Activated CD8-positive, alpha-beta memory T cell treated with anti-CD3 and anti-CD28 coated beads for 36 hours (primary cell): Measurements from ENCODE around the gene IGFN1. TPM values are rescaled to one million over a fixed set of nuclear protein-coding genes. Genes with fewer than 3 reads are reported as not detected.
"Not testable (repeated sequence)": the region's sequence is repeated elsewhere in the genome, so short reads cannot be mapped to it uniquely, and the experiment has no call there.

Experiments
- CTCF ChIA-PET: fragments of 350-600 bp; sonication (Branson Sonifier 250); formaldehyde crosslinking; loops from one replicate; lab custom pipeline; 2021; ENCODE audit warnings: antibody characterized with exemption; lab: Charles Lee
- POLR2A ChIA-PET: fragments of 350-600 bp; sonication (Branson Sonifier 250); formaldehyde crosslinking; loops from one replicate; lab custom pipeline; 2021; ENCODE audit warnings: antibody characterized with exemption; lab: Charles Lee
- total RNA-seq, 2 experiments: library from RNA; stranded (reverse); gene quantifications; one replicate each; pipeline ENCODE4 v1.2.3, GENCODE V29; 2021

Gene IGFN1
- total RNA-seq, 2 experiments from 2014 or later: not detected

DNA sequence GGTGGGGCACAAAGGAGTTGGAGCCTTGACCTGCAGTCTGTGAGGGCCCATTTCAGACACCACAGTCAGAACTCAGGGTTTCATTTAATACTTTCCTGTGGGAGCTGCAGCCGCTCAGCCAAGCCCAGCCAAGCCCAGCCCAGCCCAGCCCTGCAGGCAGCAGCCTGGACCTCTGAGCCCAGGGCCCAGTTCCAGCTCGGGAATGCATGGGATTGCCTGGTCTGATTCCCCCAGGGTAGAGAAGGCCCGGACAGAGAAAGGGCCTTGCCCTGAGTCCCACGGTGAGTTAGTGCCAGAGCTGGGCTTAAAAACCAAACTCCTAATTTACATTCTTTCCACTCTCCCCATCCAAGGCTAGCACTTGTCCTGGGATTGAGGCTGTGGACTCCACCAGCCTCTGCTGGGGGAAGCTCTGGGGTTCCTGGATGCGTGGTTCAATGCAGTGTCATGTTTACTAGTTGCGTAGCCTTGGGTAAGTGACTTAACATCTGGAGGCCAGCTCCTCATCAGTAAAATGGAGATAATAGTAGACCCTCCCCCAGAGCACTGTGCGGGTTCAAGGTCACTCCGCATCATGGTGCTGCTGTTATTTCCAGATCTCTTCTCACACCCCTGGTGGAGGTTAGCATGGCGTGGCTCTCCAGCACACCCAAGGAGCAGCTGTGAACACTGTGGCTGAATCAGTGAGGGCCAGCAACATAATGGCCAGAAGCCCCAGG, 63.4 kb downstream of the IGFN1 start:
- ChIA-PET CTCF (interaction anchor here (0.7 to 3.3 kb wide), 13 partner anchors 8 to 306 kb away, joined by 3 to 19 read pairs (median 3); no protein-coding TSS in a partner anchor), POLR2A (interaction anchor here (0.6 kb wide), 1 partner anchor 252 kb away, joined by 6 read pairs; no protein-coding TSS in a partner anchor)

GRCh38 chr1:201254625-201255478, 64.2 kb downstream of the IGFN1 start:
- CTCF ChIA-PET: interaction anchor here (0.7 to 3.3 kb wide), 13 partner anchors 9 to 305 kb away, joined by 3 to 19 read pairs (median 3); no protein-coding TSS in a partner anchor
- POLR2A ChIA-PET: interaction anchor here (0.6 kb wide), 1 partner anchor 251 kb away, joined by 6 read pairs; no protein-coding TSS in a partner anchor

- ChIA-PET CTCF (interaction anchor here (1.3 kb wide), 1 partner anchor 10 kb away, joined by 3 read pairs; no protein-coding TSS in a partner anchor), POLR2A (no interaction called here)
Measured at GRCh38 chr1:201255479-201256362, 65.1 kb downstream of the IGFN1 start.

- CTCF ChIA-PET, POLR2A ChIA-PET: not testable (repeated sequence)
Measured at GRCh38 chr1:201258132-201258531, 67.5 kb downstream of the IGFN1 start.

DNA sequence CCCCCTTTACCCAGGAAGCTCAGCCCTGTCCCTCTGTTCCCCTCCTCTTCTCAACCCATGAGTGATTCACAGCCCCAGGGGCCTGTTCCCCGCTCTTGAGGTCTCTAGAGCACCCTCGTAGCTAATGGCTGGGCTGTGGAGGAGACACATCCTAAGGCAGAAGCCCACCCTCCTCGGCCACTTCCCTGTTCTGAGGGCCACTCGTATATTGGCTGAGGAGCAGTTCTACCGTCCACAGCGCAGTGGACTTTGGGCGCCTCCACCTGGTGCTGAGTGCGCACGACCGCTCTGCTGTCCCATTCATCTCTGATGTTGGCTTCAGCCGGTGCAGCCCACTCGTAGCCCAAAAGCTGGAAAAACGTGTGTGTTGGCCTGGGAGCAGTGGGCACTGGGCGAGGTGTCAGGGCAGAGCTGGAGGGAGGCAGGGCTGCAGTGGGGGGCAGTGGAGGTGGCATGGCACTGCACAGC, 68.2 kb downstream of the IGFN1 start:
- ChIA-PET POLR2A (no interaction called here), CTCF (no interaction called here)

GRCh38 chr1:201259476-201260235, 69.0 kb downstream of the IGFN1 start:
- POLR2A ChIA-PET: no interaction called here
- CTCF ChIA-PET: no interaction called here

DNA sequence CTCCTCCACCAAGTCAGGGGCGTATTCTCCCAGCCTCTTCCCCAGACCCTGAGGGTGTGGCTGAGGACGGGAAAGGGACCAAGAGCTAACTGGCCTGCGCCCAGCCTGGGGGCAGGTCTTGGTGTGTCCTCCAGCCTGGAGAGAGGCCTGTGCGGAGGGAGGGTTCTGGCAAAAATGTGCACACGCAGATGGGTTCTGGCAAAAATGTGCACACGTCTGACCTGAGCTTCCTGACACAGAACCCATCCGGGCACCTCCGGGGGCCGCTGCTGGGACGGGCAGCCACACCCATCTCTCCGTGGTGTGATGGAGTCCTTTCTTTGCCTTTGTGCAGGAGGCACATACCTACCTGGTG, 69.6 kb downstream of the IGFN1 start:
- ChIA-PET CTCF (no interaction called here), POLR2A (no interaction called here)

- CTCF ChIA-PET: no interaction called here
- POLR2A ChIA-PET: no interaction called here
Measured at GRCh38 chr1:201260648-201261311, 70.2 kb downstream of the IGFN1 start.

DNA sequence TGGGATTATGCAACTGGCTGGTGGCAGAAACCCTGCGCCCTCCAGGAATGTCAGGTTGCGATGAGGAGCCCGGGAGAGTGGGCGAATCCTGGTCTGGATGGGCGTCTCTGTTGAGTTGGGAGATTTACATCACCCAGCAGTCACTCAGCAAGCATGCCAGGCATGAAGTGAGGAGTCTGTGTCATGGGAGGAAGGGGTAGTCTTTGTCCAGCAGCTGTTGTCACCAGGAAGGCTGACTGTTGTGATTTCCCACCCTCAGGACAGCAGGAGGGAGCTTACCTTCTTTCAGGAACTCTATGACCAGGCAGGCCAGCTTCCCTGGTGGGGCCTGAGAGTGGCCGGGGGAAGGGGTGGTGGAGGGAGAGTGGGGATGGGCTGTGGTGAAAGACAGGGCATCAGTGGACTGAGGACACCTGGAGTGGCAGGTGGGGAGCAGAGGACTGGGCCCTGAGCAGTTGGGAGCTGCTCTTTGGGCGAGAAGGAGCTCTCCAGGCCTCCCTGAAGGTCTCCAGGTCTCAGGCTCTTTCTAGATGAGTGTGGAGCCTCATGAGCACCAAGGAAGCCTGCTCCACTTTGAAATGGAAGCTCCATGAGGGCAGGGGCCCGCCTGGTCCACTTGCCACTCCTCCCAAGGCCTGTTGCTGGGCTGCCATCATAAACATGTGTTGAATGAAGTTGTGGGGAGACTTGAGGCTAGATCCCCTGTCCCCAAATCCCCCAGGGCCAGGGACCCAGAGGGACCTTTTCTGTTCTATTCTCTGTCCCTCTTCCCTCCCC, 71.3 kb downstream of the IGFN1 start:
- POLR2A ChIA-PET: no interaction called here
- CTCF ChIA-PET: no interaction called here

DNA sequence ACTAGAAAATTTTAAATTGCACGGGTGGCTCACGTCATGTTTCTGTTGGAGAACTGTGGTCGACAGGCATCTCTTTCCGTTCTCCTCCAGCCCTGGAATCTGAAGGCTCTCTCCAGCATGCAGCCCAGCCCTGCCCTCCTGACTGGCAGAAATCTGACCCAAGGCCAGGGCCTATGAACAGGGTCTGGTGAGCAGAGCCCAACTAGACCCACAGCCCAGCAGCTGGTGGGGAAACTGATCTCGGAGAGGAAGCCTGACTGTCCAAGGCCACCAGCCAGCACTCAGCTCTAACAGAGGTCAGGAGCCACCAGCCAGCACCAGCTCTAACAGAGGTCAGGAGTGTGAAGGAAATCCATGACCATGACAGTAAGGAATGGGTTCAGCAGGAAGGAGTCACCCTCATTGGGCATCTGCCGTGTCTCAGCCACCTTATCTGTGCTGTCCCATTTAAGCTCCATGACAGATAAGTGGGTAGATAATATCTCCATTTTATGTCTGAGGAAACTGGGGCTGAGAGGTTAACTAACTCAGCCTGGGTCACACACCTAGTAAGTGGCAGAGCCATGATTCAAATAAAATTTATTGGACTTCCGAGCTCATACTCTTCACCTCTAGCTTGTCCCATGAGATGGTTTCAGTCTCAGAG, 72.5 kb downstream of the IGFN1 start:
- ChIA-PET CTCF (interaction anchor here (2.1 kb wide), 1 partner anchor 9 kb away, joined by 7 read pairs; no protein-coding TSS in a partner anchor), POLR2A (no interaction called here)

DNA sequence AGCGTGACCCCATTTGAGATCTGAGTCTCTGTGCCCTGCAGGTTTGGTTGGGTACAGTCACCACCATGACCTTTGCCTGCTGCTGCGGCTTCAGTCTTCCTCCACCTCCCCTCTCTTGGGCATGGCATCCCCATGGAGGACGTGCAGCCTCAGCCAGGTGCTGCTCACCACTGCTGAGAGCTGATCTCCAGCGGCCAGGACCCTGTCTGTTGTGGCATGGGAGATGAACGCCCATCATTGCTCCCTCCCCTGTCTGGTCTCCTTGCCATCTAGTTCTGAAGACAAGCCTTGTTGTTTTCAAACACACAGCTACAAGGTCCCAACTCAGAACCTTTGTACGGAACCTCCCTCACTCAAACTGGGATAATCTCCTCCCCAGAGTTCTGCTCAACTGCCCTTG, 73.4 kb downstream of the IGFN1 start:
- POLR2A ChIA-PET: no interaction called here
- CTCF ChIA-PET: interaction anchor here (2.1 kb wide), 1 partner anchor 10 kb away, joined by 7 read pairs; no protein-coding TSS in a partner anchor

GRCh38 chr1:201264554-201264953, 73.9 kb downstream of the IGFN1 start:
- ChIA-PET POLR2A (no interaction called here), CTCF (interaction anchor here (2.1 kb wide), 1 partner anchor 10 kb away, joined by 7 read pairs; no protein-coding TSS in a partner anchor)

DNA sequence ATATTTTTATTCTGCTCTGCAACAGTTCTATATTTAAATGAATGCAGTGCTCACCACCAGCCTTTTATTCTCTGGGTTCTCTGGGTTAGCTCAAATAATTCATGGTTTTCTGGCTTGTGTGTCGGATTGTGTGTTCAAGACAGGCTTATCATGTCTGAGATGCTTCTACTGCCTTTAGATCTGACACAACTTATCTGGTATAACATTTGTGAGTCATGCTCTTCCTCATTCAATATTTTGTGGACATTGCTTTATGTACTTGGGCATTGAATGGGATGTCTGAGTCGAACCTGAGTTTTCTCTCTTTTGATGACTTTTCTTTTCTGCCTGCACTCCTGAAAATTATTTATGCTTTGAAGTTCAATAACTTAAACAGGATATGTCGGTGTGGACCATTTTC, 75.1 kb downstream of the IGFN1 start:
- CTCF ChIA-PET: interaction anchor here (1.0 kb wide), 1 partner anchor 11 kb away, joined by 4 read pairs; no protein-coding TSS in a partner anchor
- POLR2A ChIA-PET: no interaction called here

GRCh38 chr1:201266276-201266675, 75.7 kb downstream of the IGFN1 start:
- ChIA-PET CTCF (no interaction called here), POLR2A (no interaction called here)

DNA sequence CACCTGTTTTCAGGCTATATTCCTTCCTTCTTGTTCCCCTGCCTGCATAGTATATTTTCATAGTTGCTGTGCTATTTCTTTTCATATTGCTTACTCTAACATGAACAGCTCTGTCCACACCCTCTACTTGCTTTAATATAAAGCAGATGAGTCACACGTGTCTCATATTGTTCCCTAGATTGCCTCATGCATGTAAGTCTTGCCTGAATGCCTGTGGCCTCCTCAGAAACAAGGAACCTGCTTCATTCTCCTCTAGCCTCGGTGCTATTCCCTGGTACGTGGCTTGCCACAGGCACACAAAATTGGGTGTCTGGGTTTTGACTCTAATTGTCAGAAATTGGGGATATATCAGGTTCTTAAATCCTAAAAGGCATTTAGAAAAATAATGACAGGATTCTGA, 76.2 kb downstream of the IGFN1 start:
- ChIA-PET CTCF (interaction anchor here (1.0 kb wide), 1 partner anchor 12 kb away, joined by 3 read pairs; no protein-coding TSS in a partner anchor), POLR2A (no interaction called here)

DNA sequence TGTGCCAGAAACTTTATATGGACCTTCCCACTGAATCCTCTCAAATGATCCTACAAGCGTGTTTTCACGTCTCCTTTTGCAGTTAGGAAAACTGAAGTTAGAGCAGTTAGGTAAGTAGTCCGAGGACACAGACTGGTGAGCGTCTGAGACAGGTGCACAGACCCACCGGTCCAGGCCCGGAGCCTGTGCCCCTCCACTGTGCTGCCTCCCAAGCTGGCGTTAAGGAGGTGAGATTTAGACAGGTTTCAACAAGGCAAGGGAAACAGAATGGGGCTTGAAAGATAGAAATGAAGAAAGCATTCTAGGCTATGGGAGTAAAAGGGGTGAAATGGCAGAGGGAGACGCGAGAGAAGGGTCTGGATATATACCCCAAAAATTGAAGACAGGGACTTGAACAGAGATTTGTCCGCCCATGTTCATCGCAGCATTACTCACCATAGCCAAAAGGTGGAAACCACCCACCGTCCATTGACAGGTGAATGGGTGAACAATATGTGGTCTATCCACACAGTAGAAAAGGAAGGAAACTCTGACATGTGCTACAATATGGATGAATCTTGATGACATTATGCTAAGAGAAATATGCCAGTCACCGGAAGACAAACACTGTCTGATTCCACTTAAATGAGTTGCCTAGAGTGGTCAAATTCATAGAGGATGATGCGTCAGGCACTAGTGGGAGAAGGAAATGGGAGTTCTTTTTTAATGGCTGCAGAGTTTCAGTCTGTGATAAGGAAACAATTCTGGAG, 77.0 kb downstream of the IGFN1 start:
- CTCF ChIA-PET: interaction anchor here (1.0 kb wide), 1 partner anchor 13 kb away, joined by 3 read pairs; no protein-coding TSS in a partner anchor
- POLR2A ChIA-PET: no interaction called here
